HepG2 (cell line): ENCODE measurements around the gene DHX58. TPM values are rescaled to one million over a fixed set of nuclear protein-coding genes. Genes with fewer than 3 reads are reported as not detected.

Experiments used
- CHD4 ChIP-seq: fragments of 200-600 bp; sonication (generic); IDR thresholded peaks from 2 replicates; pipeline ENCODE4 v1.7.0; 2017; ENCODE audit warnings: mild to moderate bottlenecking, low read length, borderline replicate concordance
- EED ChIP-seq: sonication (generic); formaldehyde crosslinking; IDR thresholded peaks from 2 replicates; pipeline ENCODE4 v1.5.0; 2020; ENCODE audit warnings: mild to moderate bottlenecking, missing genetic modification reagents
- GTF2F1 ChIP-seq: fragments of 150-350 bp; IDR thresholded peaks from 2 replicates; pipeline ENCODE4 v1.6.1; 2014; ENCODE audit warnings: low read length
- NKX3-1 ChIP-seq: sonication (generic); formaldehyde crosslinking; IDR thresholded peaks from 2 replicates; pipeline ENCODE4 v1.5.0; 2020; ENCODE audit warnings: missing genetic modification reagents
- TARDBP ChIP-seq: sonication (generic); formaldehyde crosslinking; IDR thresholded peaks from 2 replicates; pipeline ENCODE4 v1.8.0; 2022; ENCODE audit warnings: mild to moderate bottlenecking, missing genetic modification reagents
- ZBTB25 ChIP-seq: IDR thresholded peaks from 2 replicates; pipeline ENCODE4 v1.6.1; 2018; ENCODE audit warnings: missing genetic modification reagents
- ZNF124 ChIP-seq: sonication (generic); formaldehyde crosslinking; IDR thresholded peaks from 2 replicates; pipeline ENCODE4 v1.4.0; 2020; ENCODE audit warnings: missing genetic modification reagents
- ZNF687 ChIP-seq: sonication (generic); formaldehyde crosslinking; IDR thresholded peaks from 2 replicates; pipeline ENCODE4 v1.5.1; 2020; ENCODE audit warnings: mild to moderate bottlenecking, missing genetic modification reagents, moderate library complexity
- polyA plus RNA-seq, 8 experiments: library from polyadenylated mRNA; depleted of rRNA in 3 of 8; stranded (reverse) in 7 of 8; unstranded in 1 of 8; fragments of >200 nt; fragmentation: Illumina TruSeq in 4 of 8; extraction: Trizol in 4 of 8; gene quantifications; 2 replicates each; pipeline versions ENCODE4 v1.2.1 to v1.2.3, GENCODE V29; 2011 to 2016; ENCODE audit warnings: low read depth in 4 of 8, missing spikeins in 1 of 8, mixed read lengths in 1 of 8; ENCODE audit not compliant: insufficient read depth in 1 of 8
- total RNA-seq, 5 experiments: library from RNA; depleted of rRNA; stranded (reverse); fragments of >200 nt; fragmentation: Illumina TruSeq; extraction: Trizol; gene quantifications; 2 replicates each; pipeline ENCODE4 v1.2.3, GENCODE V29; 2016; ENCODE audit warnings: low read depth in 1 of 5
- TF ChIP-seq, protein P1 (sequence below), 2 experiments: sonication (generic) in 1 of 2; formaldehyde crosslinking in 1 of 2; IDR thresholded peaks; 2 replicates each; pipeline versions ENCODE4 v1.6.1 to v1.9.0; 2014 to 2022; ENCODE audit warnings: antibody characterized with exemption in 1 of 2, borderline replicate concordance in 1 of 2, inconsistent platforms in 1 of 2, low read depth in 1 of 2, missing genetic modification reagents in 1 of 2
- TF ChIP-seq, protein P2 (sequence below): sonication (generic); formaldehyde crosslinking; IDR thresholded peaks from 2 replicates; pipeline ENCODE4 v1.8.0; 2022; ENCODE audit warnings: mild to moderate bottlenecking, missing genetic modification reagents; ENCODE audit not compliant: insufficient replicate concordance
- TF ChIP-seq, protein P3 (sequence below): sonication (generic); formaldehyde crosslinking; IDR thresholded peaks from 2 replicates; pipeline ENCODE4 v1.8.1; 2023; ENCODE audit warnings: mild to moderate bottlenecking, inconsistent platforms, moderate library complexity, missing genetic modification reagents, borderline replicate concordance

Gene DHX58
- total and polyA plus RNA-seq, 2 of the 13 experiments (the other 11 are each of a cell fraction or from before 2014, with no cell fraction given) = 6.7 to 7.8 TPM

GRCh38 chr17:42087736-42088705 lies 24.5 kb downstream of the DHX58 start (continued):
- TF ChIP-seq, protein P1, sequence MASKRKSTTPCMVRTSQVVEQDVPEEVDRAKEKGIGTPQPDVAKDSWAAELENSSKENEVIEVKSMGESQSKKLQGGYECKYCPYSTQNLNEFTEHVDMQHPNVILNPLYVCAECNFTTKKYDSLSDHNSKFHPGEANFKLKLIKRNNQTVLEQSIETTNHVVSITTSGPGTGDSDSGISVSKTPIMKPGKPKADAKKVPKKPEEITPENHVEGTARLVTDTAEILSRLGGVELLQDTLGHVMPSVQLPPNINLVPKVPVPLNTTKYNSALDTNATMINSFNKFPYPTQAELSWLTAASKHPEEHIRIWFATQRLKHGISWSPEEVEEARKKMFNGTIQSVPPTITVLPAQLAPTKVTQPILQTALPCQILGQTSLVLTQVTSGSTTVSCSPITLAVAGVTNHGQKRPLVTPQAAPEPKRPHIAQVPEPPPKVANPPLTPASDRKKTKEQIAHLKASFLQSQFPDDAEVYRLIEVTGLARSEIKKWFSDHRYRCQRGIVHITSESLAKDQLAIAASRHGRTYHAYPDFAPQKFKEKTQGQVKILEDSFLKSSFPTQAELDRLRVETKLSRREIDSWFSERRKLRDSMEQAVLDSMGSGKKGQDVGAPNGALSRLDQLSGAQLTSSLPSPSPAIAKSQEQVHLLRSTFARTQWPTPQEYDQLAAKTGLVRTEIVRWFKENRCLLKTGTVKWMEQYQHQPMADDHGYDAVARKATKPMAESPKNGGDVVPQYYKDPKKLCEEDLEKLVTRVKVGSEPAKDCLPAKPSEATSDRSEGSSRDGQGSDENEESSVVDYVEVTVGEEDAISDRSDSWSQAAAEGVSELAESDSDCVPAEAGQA (IDR thresholded peaks at IDR 0.05; ENCODE audit: low read depth) = no peak
- TF ChIP-seq, protein P1 (CRISPR knock-in tag; IDR thresholded peaks at IDR 0.05; ENCODE audit: borderline replicate concordance) = no peak
- TF ChIP-seq, protein P2, sequence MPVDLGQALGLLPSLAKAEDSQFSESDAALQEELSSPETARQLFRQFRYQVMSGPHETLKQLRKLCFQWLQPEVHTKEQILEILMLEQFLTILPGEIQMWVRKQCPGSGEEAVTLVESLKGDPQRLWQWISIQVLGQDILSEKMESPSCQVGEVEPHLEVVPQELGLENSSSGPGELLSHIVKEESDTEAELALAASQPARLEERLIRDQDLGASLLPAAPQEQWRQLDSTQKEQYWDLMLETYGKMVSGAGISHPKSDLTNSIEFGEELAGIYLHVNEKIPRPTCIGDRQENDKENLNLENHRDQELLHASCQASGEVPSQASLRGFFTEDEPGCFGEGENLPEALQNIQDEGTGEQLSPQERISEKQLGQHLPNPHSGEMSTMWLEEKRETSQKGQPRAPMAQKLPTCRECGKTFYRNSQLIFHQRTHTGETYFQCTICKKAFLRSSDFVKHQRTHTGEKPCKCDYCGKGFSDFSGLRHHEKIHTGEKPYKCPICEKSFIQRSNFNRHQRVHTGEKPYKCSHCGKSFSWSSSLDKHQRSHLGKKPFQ (CRISPR knock-in tag) = no peak
- no peak for TF ChIP-seq NKX3-1 (CRISPR knock-in tag)
- no peak for TF ChIP-seq GTF2F1
- TF ChIP-seq CHD4 = peak; percentile 95
- TF ChIP-seq EED (CRISPR knock-in tag) = no peak
- TF ChIP-seq ZNF687 (CRISPR knock-in tag) = peak; percentile 75
- peak; percentile 62; the same call in 1 of the 2 replicates for TF ChIP-seq ZBTB25 (CRISPR knock-in tag)
- TF ChIP-seq TARDBP (CRISPR knock-in tag) = peak; percentile 45
- TF ChIP-seq, protein P3, sequence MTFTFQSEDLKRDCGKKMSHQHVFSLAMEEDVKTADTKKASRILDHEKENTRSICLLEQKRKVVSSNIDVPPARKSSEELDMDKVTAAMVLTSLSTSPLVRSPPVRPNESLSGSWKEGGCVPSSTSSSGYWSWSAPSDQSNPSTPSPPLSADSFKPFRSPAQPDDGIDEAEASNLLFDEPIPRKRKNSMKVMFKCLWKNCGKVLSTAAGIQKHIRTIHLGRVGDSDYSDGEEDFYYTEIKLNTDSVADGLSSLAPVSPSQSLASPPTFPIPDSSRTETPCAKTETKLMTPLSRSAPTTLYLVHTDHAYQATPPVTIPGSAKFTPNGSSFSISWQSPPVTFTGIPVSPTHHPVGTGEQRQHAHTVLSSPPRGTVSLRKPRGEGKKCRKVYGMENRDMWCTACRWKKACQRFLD (CRISPR knock-in tag) = no peak
- TF ChIP-seq ZNF124 (CRISPR knock-in tag) = 0 out of 2 replicates have a peak, but pooled peaks have one; percentile 23
